GM18951 (cell line): ENCODE results near the gene FHIT.
"Not testable (repeated sequence)": the region's sequence is repeated elsewhere in the genome, so short reads cannot be mapped to it uniquely, and the experiment has no call there.

Source experiments
- POLR2A ChIP-seq: IDR thresholded peaks from 4 replicates; pipeline ENCODE4 v1.6.1; 2011; ENCODE audit warnings: mild to moderate bottlenecking; ENCODE audit not compliant: insufficient read length, insufficient read depth; ENCODE audit errors: extremely low read depth
- in situ Hi-C: fragments of 300-500 bp; cut with MboI; formaldehyde crosslinking; loops from one replicate; pipeline ENCODE4 v1.12.0; 2022; ENCODE audit warnings: low sequenced_read_pairs, mixed read lengths, inconsistent platforms; ENCODE audit not compliant: unreplicated experiment

Gene FHIT

GRCh38 chr3:59939826-59940426, 1311.3 kb downstream of the FHIT start:
- TF ChIP-seq POLR2A, result no peak
- in situ Hi-C loops, result no loop called here

- no peak for TF ChIP-seq POLR2A
- in situ Hi-C loops, result no loop called here
Observed at GRCh38 chr3:59938828-59939227, 1312.4 kb downstream of the FHIT start.

GRCh38 chr3:59937201-59937600, 1314.1 kb downstream of the FHIT start:
- in situ Hi-C loops, result no loop called here
- no peak for TF ChIP-seq POLR2A

- TF ChIP-seq POLR2A, result no peak
- in situ Hi-C loops, result no loop called here
Observed at GRCh38 chr3:59936472-59936871, 1314.8 kb downstream of the FHIT start.

GRCh38 chr3:59935025-59935424, 1316.2 kb downstream of the FHIT start:
- in situ Hi-C loops, result no loop called here

GRCh38 chr3:59934560-59934959, 1316.7 kb downstream of the FHIT start:
- in situ Hi-C loops, result not testable (repeated sequence)

More at GRCh38 chr3:59935025-59935424, 1316.2 kb downstream of the FHIT start:
- TF ChIP-seq POLR2A, result no peak

- no peak for TF ChIP-seq POLR2A
- in situ Hi-C loops, result no loop called here
Observed at GRCh38 chr3:59930170-59930569, 1321.1 kb downstream of the FHIT start.

GRCh38 chr3:59927056-59927455, 1324.2 kb downstream of the FHIT start:
- in situ Hi-C loops, result no loop called here
- TF ChIP-seq POLR2A, result no peak

- in situ Hi-C loops, result no loop called here
- TF ChIP-seq POLR2A, result no peak
Observed at GRCh38 chr3:59925946-59926345, 1325.3 kb downstream of the FHIT start.

GRCh38 chr3:59922192-59922591, 1329.1 kb downstream of the FHIT start:
- in situ Hi-C loops, result no loop called here
- TF ChIP-seq POLR2A, result no peak

- in situ Hi-C loops, result no loop called here
- TF ChIP-seq POLR2A, result no peak
Observed at GRCh38 chr3:59920822-59921221, 1330.4 kb downstream of the FHIT start.

GRCh38 chr3:59919586-59919985, 1331.7 kb downstream of the FHIT start:
- in situ Hi-C loops, result no loop called here
- no peak for TF ChIP-seq POLR2A

- in situ Hi-C loops, result no loop called here
- no peak for TF ChIP-seq POLR2A
Observed at GRCh38 chr3:59914251-59914650, 1337.0 kb downstream of the FHIT start.

- no peak for TF ChIP-seq POLR2A
- in situ Hi-C loops, result no loop called here
Observed at GRCh38 chr3:59913645-59914044, 1337.6 kb downstream of the FHIT start.

GRCh38 chr3:59908701-59909100, 1342.6 kb downstream of the FHIT start:
- TF ChIP-seq POLR2A, result no peak
- in situ Hi-C loops, result no loop called here
